Muscle of leg (tissue), 11 donors: ENCODE measurements around the gene SPPL2B. TPM values are rescaled to one million over a fixed set of nuclear protein-coding genes. Genes with fewer than 3 reads are reported as not detected.
A peak's percentile ranks its signal among the peaks of the same experiment; 100 is the strongest.
"Not testable (repeated sequence)": the region's sequence is repeated elsewhere in the genome, so short reads cannot be mapped to it uniquely, and the experiment has no call there.

ENCODE experiments used
- DNase-seq: peaks from one replicate; pipeline ENCODE4 v3.0.0; 2013
- H3K27ac ChIP-seq: one replicate; pipeline ENCODE4 v1.5.1; 2013; ENCODE audit warnings: mild to moderate bottlenecking, low read length, control low read depth
- H3K27me3 ChIP-seq: one replicate; pipeline ENCODE4 v1.6.1; 2013; ENCODE audit warnings: low read length; ENCODE audit not compliant: control insufficient read depth, insufficient read depth
- H3K36me3 ChIP-seq: one replicate; pipeline ENCODE4 v1.6.1; 2013; ENCODE audit warnings: low read length; ENCODE audit not compliant: control insufficient read depth, insufficient read depth
- H3K4me1 ChIP-seq: one replicate; pipeline ENCODE4 v1.6.1; 2013; ENCODE audit warnings: low read length; ENCODE audit not compliant: control insufficient read depth, insufficient read depth
- H3K4me3 ChIP-seq: one replicate; pipeline ENCODE4 v1.5.1; 2013; ENCODE audit warnings: low read length, control low read depth
- H3K9me3 ChIP-seq: replicated peaks from 2 replicates; pipeline ENCODE4 v1.6.1; 2013; ENCODE audit warnings: low read depth, low read length; ENCODE audit not compliant: control insufficient read depth
- WGBS: methylation state at CpG from one replicate; pipeline ENCODE4 v1.1.5; 2013; ENCODE audit warnings: missing lambda C conversion rate; ENCODE audit not compliant: insufficient coverage; 5-methylcytosine and 5-hydroxymethylcytosine counted together
- polyA plus RNA-seq, 8 donors: library from polyadenylated mRNA; unstranded; fragments of 120-200 nt; gene quantifications; one replicate each; pipeline versions ENCODE4 v1.2.1 to v1.2.3, GENCODE V29; 2013; ENCODE audit warnings: inconsistent platforms in 1 of 8, low replicate concordance in 1 of 8; ENCODE audit not compliant: insufficient read length in 8 of 8, insufficient read depth in 1 of 8
- total RNA-seq: library from RNA; stranded (reverse); fragments of 120-200 nt; gene quantifications from one replicate; pipeline ENCODE4 v1.2.4, GENCODE V29; 2013

The SPPL2B gene
- total and polyA plus RNA-seq, 9 donors = 20.8 to 66.1 (median 45.4) TPM

GRCh38 chr19:2381148-2381820 is 52.8 kb downstream of the SPPL2B start:
- WGBS = 34% methylated on average over 8 of the region's 18 CpGs
- no peaks in the 10 kb centered on the region for H3K36me3 ChIP-seq
- DNase-seq = peak; percentile 28

GRCh38 chr19:2382530-2383222 is 54.2 kb downstream of the SPPL2B start:
- peaks cover 8% of the 10 kb centered on the region for H3K4me1 ChIP-seq
- H3K36me3 ChIP-seq = no peaks in the 10 kb centered on the region
- peaks cover 7% of the 10 kb centered on the region for H3K27me3 ChIP-seq
- 89% methylated on average over 7 of the region's 13 CpGs for whole genome bisulfite sequencing
- H3K4me3 ChIP-seq = no peak overlapping the region
- no peak overlapping the region for H3K27ac ChIP-seq
- no peak for DNase-seq
- H3K9me3 ChIP-seq = peaks cover 5% of the 10 kb centered on the region

More at GRCh38 chr19:2381148-2381820, 52.8 kb downstream of the SPPL2B start:
- H3K4me1 ChIP-seq = peaks cover 12% of the 10 kb centered on the region
- peaks cover 5% of the 10 kb centered on the region for H3K9me3 ChIP-seq
- no peak overlapping the region for H3K27ac ChIP-seq
- H3K4me3 ChIP-seq = no peak overlapping the region
- H3K27me3 ChIP-seq = peaks cover 5% of the 10 kb centered on the region

- Histone ChIP-seq H3K4me3 (no peak overlapping the region), H3K36me3 (no peaks in the 10 kb centered on the region), H3K27ac (no peak overlapping the region), H3K9me3 (peaks cover 5% of the 10 kb centered on the region), H3K27me3 (peaks cover 11% of the 10 kb centered on the region), H3K4me1 (peaks cover 8% of the 10 kb centered on the region)
- 17% methylated on average over 20 of the region's 37 CpGs for WGBS
- DNase-seq = peak; percentile 33
Observed at GRCh38 chr19:2385053-2385721, 56.7 kb downstream of the SPPL2B start.

- 57% methylated on average over 12 of the region's 20 CpGs for WGBS
- H3K27me3 ChIP-seq = peaks cover 11% of the 10 kb centered on the region
- DNase-seq = no peak
Observed at GRCh38 chr19:2387367-2388288, 59.1 kb downstream of the SPPL2B start.

GRCh38 chr19:2389594-2389993 is 61.1 kb downstream of the SPPL2B start:
- no peak for DNase-seq
- WGBS = 89% methylated on average over 19 of the region's 21 CpGs

More at GRCh38 chr19:2387367-2388288, 59.1 kb downstream of the SPPL2B start:
- peaks cover 8% of the 10 kb centered on the region for H3K4me1 ChIP-seq
- H3K27ac ChIP-seq = no peak overlapping the region
- no peaks in the 10 kb centered on the region for H3K9me3 ChIP-seq
- H3K4me3 ChIP-seq = no peak overlapping the region
- no peaks in the 10 kb centered on the region for H3K36me3 ChIP-seq

GRCh38 chr19:2391118-2391725 is 62.7 kb downstream of the SPPL2B start:
- no peaks in the 10 kb centered on the region for H3K4me1 ChIP-seq
- peak; percentile 81 for DNase-seq
- H3K9me3 ChIP-seq = no peaks in the 10 kb centered on the region
- peaks cover 6% of the 10 kb centered on the region for H3K27me3 ChIP-seq
- H3K27ac ChIP-seq = no peak overlapping the region
- 0% methylated on average over 1 of the region's 10 CpGs for WGBS
- no peaks in the 10 kb centered on the region for H3K36me3 ChIP-seq
- no peak overlapping the region for H3K4me3 ChIP-seq

More at GRCh38 chr19:2389594-2389993, 61.1 kb downstream of the SPPL2B start:
- peaks cover 4% of the 10 kb centered on the region for H3K4me1 ChIP-seq
- H3K4me3 ChIP-seq = no peak overlapping the region
- no peaks in the 10 kb centered on the region for H3K36me3 ChIP-seq
- no peaks in the 10 kb centered on the region for H3K9me3 ChIP-seq
- H3K27ac ChIP-seq = no peak overlapping the region
- H3K27me3 ChIP-seq = peaks cover 10% of the 10 kb centered on the region

- Histone ChIP-seq H3K36me3 (no peaks in the 10 kb centered on the region), H3K4me3 (no peak overlapping the region), H3K9me3 (no peaks in the 10 kb centered on the region), H3K27ac (no peak overlapping the region), H3K27me3 (peaks cover 6% of the 10 kb centered on the region), H3K4me1 (no peaks in the 10 kb centered on the region)
- WGBS = 44% methylated on average over 4 of the region's 7 CpGs
- DNase-seq = no peak
Observed at GRCh38 chr19:2392366-2392765, 63.9 kb downstream of the SPPL2B start.

GRCh38 chr19:2392899-2393298 is 64.4 kb downstream of the SPPL2B start:
- not testable (repeated sequence) for DNase-seq, H3K36me3 ChIP-seq
- 73% methylated on average over 3 of the region's 8 CpGs for WGBS

GRCh38 chr19:2394054-2394441 is 65.6 kb downstream of the SPPL2B start:
- WGBS = 79% methylated on average over 5 of the region's 8 CpGs
- no peak overlapping the region for H3K4me3 ChIP-seq
- H3K4me1 ChIP-seq = no peaks in the 10 kb centered on the region
- no peaks in the 10 kb centered on the region for H3K36me3 ChIP-seq
- DNase-seq = no peak
- H3K27ac ChIP-seq = no peak overlapping the region
- H3K27me3 ChIP-seq = peaks cover 3% of the 10 kb centered on the region
- H3K9me3 ChIP-seq = no peaks in the 10 kb centered on the region

More at GRCh38 chr19:2392899-2393298, 64.4 kb downstream of the SPPL2B start:
- H3K27me3 ChIP-seq, H3K27ac ChIP-seq, H3K9me3 ChIP-seq, H3K4me1 ChIP-seq, H3K4me3 ChIP-seq: not testable (repeated sequence)
